CD4-positive, alpha-beta T cell (primary cell): Measurements from ENCODE around the gene HPCAL1. TPM values are rescaled to one million over a fixed set of nuclear protein-coding genes. Genes with fewer than 3 reads are reported as not detected.
"Not testable (repeated sequence)": the region's sequence is repeated elsewhere in the genome, so short reads cannot be mapped to it uniquely, and the experiment has no call there.

Experiments
- ATAC-seq: fragments of 200-7000 bp; cut with Tn5 transposase; one replicate; pipeline ENCODE4 v1.10.0; 2022; ENCODE audit warnings: mild to moderate bottlenecking; ENCODE audit not compliant: poor library complexity
- CTCF ChIA-PET: fragments of 350-600 bp; sonication (Branson Sonifier 250); formaldehyde crosslinking; loops from one replicate; lab custom pipeline; 2021; ENCODE audit warnings: antibody characterized with exemption, inconsistent platforms; lab: Charles Lee
- POLR2A ChIA-PET: fragments of 350-600 bp; sonication (Branson Sonifier 250); formaldehyde crosslinking; loops from one replicate; lab custom pipeline; 2021; ENCODE audit warnings: antibody characterized with exemption, inconsistent platforms; lab: Charles Lee
- DNase-seq, 14 experiments: peaks; one replicate each; pipeline ENCODE4 v3.0.0-alpha.2; 2013 to 2020; ENCODE audit warnings: mixed read lengths in 2 of 14
- H3K27ac ChIP-seq, 2 donors: one replicate each; pipeline versions ENCODE4 v1.5.1 to v1.7.0; 2013; ENCODE audit warnings: low read length in 2 of 2, low read depth in 1 of 2, mild to moderate bottlenecking in 1 of 2
- H3K27me3 ChIP-seq, 2 experiments: 1 replicate in 1 of 2; 2 replicates in 1 of 2; pipeline versions ENCODE4 v1.6.1 to v1.7.0; 2013; ENCODE audit warnings: low read length in 2 of 2, control low read depth in 1 of 2, mild to moderate bottlenecking in 1 of 2, moderate library complexity in 1 of 2; ENCODE audit not compliant: insufficient read depth in 2 of 2, control insufficient read depth in 1 of 2
- H3K36me3 ChIP-seq: one replicate; pipeline ENCODE4 v1.6.1; 2013; ENCODE audit warnings: low read length, control low read depth; ENCODE audit not compliant: insufficient read depth
- H3K4me1 ChIP-seq: one replicate; pipeline ENCODE4 v1.6.1; 2013; ENCODE audit warnings: low read length, control low read depth; ENCODE audit not compliant: insufficient read depth
- H3K4me3 ChIP-seq: one replicate; pipeline ENCODE4 v1.5.1; 2013; ENCODE audit warnings: mild to moderate bottlenecking, low read length, moderate library complexity
- H3K9me3 ChIP-seq, 2 experiments: 1 replicate in 1 of 2; 2 replicates in 1 of 2; pipeline versions ENCODE4 v1.6.1 to v1.7.0; 2013; ENCODE audit warnings: low read length in 2 of 2, mild to moderate bottlenecking in 2 of 2, control low read depth in 1 of 2, moderate library complexity in 1 of 2; ENCODE audit not compliant: control insufficient read depth in 1 of 2, insufficient read depth in 1 of 2
- H3K27ac Mint-ChIP-seq: one replicate; pipeline ENCODE4 v1.8.0; 2020; ENCODE audit warnings: mixed read lengths
- H3K27me3 Mint-ChIP-seq: one replicate; pipeline ENCODE4 v1.8.0; 2021; ENCODE audit warnings: mixed read lengths
- H3K36me3 Mint-ChIP-seq: one replicate; pipeline ENCODE4 v1.8.0; 2021; ENCODE audit warnings: low read depth, mixed read lengths
- H3K4me1 Mint-ChIP-seq: one replicate; pipeline ENCODE4 v1.8.0; 2021; ENCODE audit warnings: low read depth, mixed read lengths
- H3K4me3 Mint-ChIP-seq: one replicate; pipeline ENCODE4 v1.8.0; 2020; ENCODE audit warnings: mild to moderate bottlenecking, mixed read lengths
- H3K9me3 Mint-ChIP-seq: one replicate; pipeline ENCODE4 v1.8.0; 2020; ENCODE audit warnings: mixed read lengths
- CTCF ChIP-seq: fragments of 200-600 bp; IDR thresholded peaks from one replicate; pipeline ENCODE4 v1.8.0; 2022; ENCODE audit warnings: antibody characterized with exemption, mild to moderate bottlenecking
- intact Hi-C, 2 experiments: fragments of 100-400 bp; cut with DNase I in 1 of 2; cut with micrococcal nuclease in 1 of 2; formaldehyde crosslinking; loops; one replicate each; pipeline versions ENCODE4 v1.15.1 to v1.9.0; 2023 to 2025; cut with DNase I, micrococcal nuclease
- total RNA-seq, 174 experiments: library from RNA in 2 of 174; stranded (reverse) in 2 of 174; gene quantifications; one replicate each; pipeline ENCODE4 v1.2.3 and lab custom pipeline; 2021 to 2026

HPCAL1 gene
- total RNA-seq, 2 experiments from 2014 or later: 24.9 to 27.9 TPM

GRCh38 chr2:10454505-10454904 is 151.8 kb downstream of the HPCAL1 start:
- Histone ChIP-seq H3K27ac (no peak overlapping the region), H3K27me3 (no peaks in the 10 kb centered on the region), H3K4me3 (no peak overlapping the region), H3K36me3 (no peaks in the 10 kb centered on the region), H3K9me3 (no peaks in the 10 kb centered on the region), H3K4me1 (peaks cover 11% of the 10 kb centered on the region)
- H3K36me3 Mint-ChIP-seq: no peaks in the 10 kb centered on the region
- ATAC-seq: no peak
- intact Hi-C loops: loop anchor here in 1 of 2 experiments (5.0 kb wide), 2 partner anchors 353 to 1617 kb away; partner anchors contain the start of gene KIDINS220
- no peak overlapping the region for H3K27ac Mint-ChIP-seq
- no peak overlapping the region for H3K4me3 Mint-ChIP-seq
- ChIA-PET CTCF (no interaction called here), POLR2A (no interaction called here)
- no peaks in the 10 kb centered on the region for H3K27me3 Mint-ChIP-seq
- no peak for TF ChIP-seq CTCF
- no peaks in the 10 kb centered on the region for H3K9me3 Mint-ChIP-seq
- H3K4me1 Mint-ChIP-seq: peaks cover 20% of the 10 kb centered on the region
- no peak for DNase-seq

- ATAC-seq, H3K27ac Mint-ChIP-seq, H3K27ac ChIP-seq, H3K9me3 Mint-ChIP-seq, H3K4me3 Mint-ChIP-seq, CTCF ChIA-PET, intact Hi-C loops, H3K4me3 ChIP-seq, H3K36me3 ChIP-seq, POLR2A ChIA-PET, H3K27me3 Mint-ChIP-seq, H3K4me1 ChIP-seq, H3K27me3 ChIP-seq, H3K9me3 ChIP-seq, H3K4me1 Mint-ChIP-seq, DNase-seq, H3K36me3 Mint-ChIP-seq: not testable (repeated sequence)
These were observed 154.5 kb downstream of the HPCAL1 start for GRCh38 chr2:10457195-10457594.

- Mint-ChIP-seq H3K4me3 (no peak overlapping the region), H3K27ac (no peak overlapping the region), H3K27me3 (no peaks in the 10 kb centered on the region), H3K4me1 (peaks cover 5% of the 10 kb centered on the region), H3K9me3 (no peaks in the 10 kb centered on the region), H3K36me3 (no peaks in the 10 kb centered on the region)
- peaks cover 2% of the 10 kb centered on the region for H3K4me1 ChIP-seq
- intact Hi-C loops: no loop called here
- POLR2A ChIA-PET: no interaction called here
- H3K27me3 ChIP-seq: peaks cover 0 to 2% of the 10 kb centered on the region in 2 experiments
- H3K27ac ChIP-seq: no peak overlapping the region
- DNase-seq (no peak), ATAC-seq (no peak)
- no peak overlapping the region for H3K4me3 ChIP-seq
- no peak for TF ChIP-seq CTCF
- H3K36me3 ChIP-seq: no peaks in the 10 kb centered on the region
- H3K9me3 ChIP-seq: no peaks in the 10 kb centered on the region
- CTCF ChIA-PET: no interaction called here
These were observed 155.3 kb downstream of the HPCAL1 start for GRCh38 chr2:10457846-10458598.
